ENCODE data around the gene EFCAB13.
"Not testable (repeated sequence)": the region's sequence is repeated elsewhere in the genome, so short reads cannot be mapped to it uniquely, and the experiment has no call there.

The EFCAB13 gene

DNA sequence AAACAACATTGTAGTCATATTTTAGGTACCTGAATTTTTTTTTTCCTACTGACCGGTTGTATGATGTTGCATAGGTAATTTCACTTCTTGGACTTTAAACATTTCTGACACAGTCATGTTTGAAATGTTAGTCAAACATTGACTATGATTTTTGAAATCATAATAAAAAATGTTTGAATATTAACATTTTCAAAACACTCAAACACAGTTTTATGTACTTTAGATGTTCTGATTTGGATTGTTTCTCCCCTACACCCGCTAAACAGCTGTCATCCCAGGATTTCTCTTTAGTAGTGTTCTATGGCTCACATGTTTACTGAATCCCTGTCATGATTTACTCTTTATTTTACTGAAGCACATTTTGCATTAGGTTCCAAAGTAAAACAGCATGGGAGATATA is 104.2 kb downstream of the EFCAB13 start:
- no peak for DNase-seq

DNA sequence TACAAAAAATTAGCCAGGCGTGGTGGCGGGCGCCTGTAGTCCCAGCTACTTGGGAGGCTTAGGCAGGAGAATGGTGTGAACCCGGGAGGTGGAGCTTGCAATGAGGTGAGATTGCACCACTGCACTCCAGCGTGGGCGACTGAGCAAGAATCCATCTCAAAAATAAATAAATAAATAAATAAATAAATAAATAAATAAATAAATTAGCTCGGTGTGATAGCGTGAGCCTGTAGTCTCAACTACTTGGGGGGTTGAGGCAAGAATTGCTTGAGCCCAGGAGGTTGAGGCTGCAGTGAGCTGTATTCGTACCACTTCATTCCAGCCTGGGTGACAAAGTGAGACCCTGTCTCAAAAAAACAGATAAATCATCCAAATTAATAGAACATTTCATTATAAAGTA is 108.5 kb downstream of the EFCAB13 start:
- DNase-seq, result not testable (repeated sequence)

DNA sequence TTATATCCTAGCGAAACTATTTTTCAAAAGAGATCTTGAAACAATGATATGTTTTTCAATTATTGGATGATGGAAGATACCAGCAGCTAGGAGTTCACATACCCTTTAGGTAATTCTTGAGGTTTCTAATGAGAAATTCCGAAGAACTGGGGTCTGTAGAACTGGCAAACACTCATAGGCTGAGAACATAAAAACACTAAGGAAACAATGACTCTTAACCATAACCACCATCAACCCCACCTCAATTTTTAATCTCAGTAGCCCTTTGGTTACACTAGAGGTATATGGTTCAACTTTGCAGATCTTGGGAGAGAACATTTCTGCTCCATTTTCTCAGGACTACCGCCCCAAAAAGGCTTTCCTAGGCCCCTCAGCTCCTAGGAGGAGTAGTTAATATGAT is 141.4 kb downstream of the EFCAB13 start:
- DNase-seq, result no peak

DNA sequence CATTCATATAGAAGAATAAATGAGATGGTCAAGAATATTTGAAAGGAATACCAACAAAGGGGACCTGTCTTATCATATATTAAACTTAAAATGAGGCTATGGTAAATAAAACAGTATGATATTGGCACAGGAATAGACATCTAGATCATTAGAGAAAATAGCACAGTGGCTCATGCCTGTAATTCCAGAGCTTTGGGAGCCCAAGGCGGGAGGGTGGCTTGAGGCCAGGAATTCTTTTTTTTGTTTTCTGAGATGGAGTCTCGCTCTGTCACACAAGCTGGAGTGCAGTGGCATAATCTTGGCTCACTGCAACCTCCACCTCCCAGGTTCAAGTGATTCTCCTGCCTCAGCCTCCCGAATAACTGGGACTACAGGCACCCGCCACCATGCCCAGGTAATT is 143.2 kb downstream of the EFCAB13 start:
- not testable (repeated sequence) for DNase-seq

DNA sequence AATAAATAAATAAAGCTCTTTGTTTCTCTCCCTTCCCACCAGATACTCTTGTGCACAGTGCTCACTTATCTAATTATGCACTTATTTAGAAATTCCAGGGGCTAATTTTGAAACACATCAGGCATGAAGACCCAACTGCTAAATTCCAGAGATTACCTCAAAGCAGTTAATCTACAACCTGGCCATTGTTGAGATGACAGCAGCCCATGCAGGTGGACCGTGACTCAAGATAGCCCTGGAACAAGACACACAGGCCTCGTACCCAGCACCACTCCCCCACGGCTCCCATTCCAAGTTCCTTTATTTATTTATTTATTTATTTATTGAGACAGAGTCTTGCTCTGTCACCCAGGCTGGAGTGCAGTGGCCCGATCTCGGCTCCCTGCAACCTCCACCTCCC is 147.1 kb downstream of the EFCAB13 start:
- no peak for DNase-seq

DNA sequence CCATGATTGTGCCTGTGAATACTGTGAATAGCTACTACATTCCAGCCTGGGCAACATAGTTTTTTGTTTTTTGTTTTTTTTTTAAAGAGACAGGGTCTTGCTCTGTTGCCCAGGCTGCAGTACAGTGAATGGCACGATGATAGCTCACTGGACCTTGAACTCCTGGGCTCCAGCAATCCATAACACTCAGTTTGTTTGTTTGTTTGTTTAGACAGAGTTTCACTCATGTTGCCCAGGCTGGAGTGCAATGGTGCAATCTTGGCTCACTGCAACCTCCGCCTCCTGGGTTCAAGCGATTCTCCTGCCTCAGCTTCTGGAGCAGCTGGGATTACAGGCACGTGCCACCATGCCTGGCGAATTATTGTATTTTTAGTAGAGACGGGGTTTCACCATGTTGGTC is 148.3 kb downstream of the EFCAB13 start:
- not testable (repeated sequence) for DNase-seq
